Endothelial cell of umbilical vein (primary cell): ENCODE data around the gene TIMP1. TPM values are rescaled to one million over a fixed set of nuclear protein-coding genes. Genes with fewer than 3 reads are reported as not detected.
"Not testable (repeated sequence)": the region's sequence is repeated elsewhere in the genome, so short reads cannot be mapped to it uniquely, and the experiment has no call there.

Source experiments
- BruUV-seq: library from RNA; stranded (reverse); fragments of 400-500 nt; replicated peaks from 2 replicates; lab custom pipeline; 2021; lab: Mats Ljungman, UMichigan
- CTCF ChIA-PET: fragments of 300-600, 350-600 bp; sonication (Branson Sonifier 250); formaldehyde crosslinking; loops from one replicate; lab custom pipeline; 2021; ENCODE audit warnings: antibody characterized with exemption, inconsistent platforms; lab: Charles Lee
- POLR2A ChIA-PET: fragments of 300-600, 350-600 bp; sonication (Branson Sonifier 250); formaldehyde crosslinking; loops from one replicate; lab custom pipeline; 2021; ENCODE audit warnings: antibody characterized with exemption, inconsistent platforms; lab: Charles Lee
- DNase-seq: peaks from one replicate; pipeline ENCODE4 v3.0.0-alpha.2; 2011; ENCODE audit warnings: low read depth, low spot score
- FAIRE-seq: peaks from 2 replicates; lab custom pipeline; 2011; peaks lifted over from hg19 to GRCh38; lab: Jason Lieb, UNC
- H2AFZ ChIP-seq: 2 replicates; pipeline ENCODE4 v1.6.0; 2012; ENCODE audit warnings: low read depth, low read length, control low read depth, inconsistent platforms
- H3K27ac ChIP-seq: 2 replicates; pipeline ENCODE4 v1.5.1; 2011; ENCODE audit warnings: low read depth, mild to moderate bottlenecking, control low read depth, low read length, moderate library complexity; ENCODE audit not compliant: insufficient read depth
- H3K27me3 ChIP-seq, 2 experiments: 2 replicates each; pipeline versions ENCODE4 v1.6.0 to v1.6.1; 2011; ENCODE audit warnings: low read length in 2 of 2, mixed read lengths in 1 of 2; ENCODE audit not compliant: control insufficient read depth in 2 of 2, insufficient read depth in 2 of 2
- H3K36me3 ChIP-seq, 2 experiments: 2 replicates in 1 of 2; 3 replicates in 1 of 2; pipeline ENCODE4 v1.5.1; 2011; ENCODE audit warnings: low read length in 2 of 2, mild to moderate bottlenecking in 1 of 2, moderate library complexity in 1 of 2; ENCODE audit not compliant: control insufficient read depth in 2 of 2, insufficient read depth in 2 of 2; ENCODE audit errors: extremely low read depth in 1 of 2
- H3K4me1 ChIP-seq: 3 replicates; pipeline ENCODE4 v1.5.1; 2011; ENCODE audit warnings: mild to moderate bottlenecking, low read length; ENCODE audit not compliant: control insufficient read depth, insufficient read depth; ENCODE audit errors: extremely low read depth
- H3K4me2 ChIP-seq: 2 replicates; pipeline ENCODE4 v1.6.1; 2011; ENCODE audit warnings: low read length, control low read depth, mixed read lengths; ENCODE audit not compliant: insufficient read depth
- H3K4me3 ChIP-seq, 3 experiments: fragments of 200-600 bp in 1 of 3; sonication (generic), shearing (Covaris generic) in 1 of 3; replicated peaks in 1 of 3; 2 replicates each; pipeline ENCODE4 v1.5.1; 2011 to 2016; ENCODE audit warnings: control low read depth in 3 of 3, low read length in 3 of 3, mild to moderate bottlenecking in 2 of 3, inconsistent platforms in 1 of 3, low read depth in 1 of 3, moderate library complexity in 1 of 3; ENCODE audit not compliant: insufficient read depth in 1 of 3
- H3K79me2 ChIP-seq: 2 replicates; pipeline ENCODE4 v1.6.0; 2012; ENCODE audit warnings: low read length, inconsistent platforms; ENCODE audit not compliant: control insufficient read depth, insufficient read depth
- H3K9ac ChIP-seq: replicated peaks from 2 replicates; pipeline ENCODE3; 2011; ENCODE audit warnings: low read length, control low read depth; ENCODE audit not compliant: insufficient read depth; ENCODE audit errors: extremely low read depth
- H3K9me1 ChIP-seq: replicated peaks from 3 replicates; pipeline ENCODE4 v1.6.0; 2011; ENCODE audit warnings: mild to moderate bottlenecking, low read length; ENCODE audit not compliant: control insufficient read depth, insufficient read depth; ENCODE audit errors: extremely low read depth
- H3K9me3 ChIP-seq: replicated peaks from 2 replicates; pipeline ENCODE4 v1.5.1; 2012; ENCODE audit warnings: low read length, inconsistent platforms; ENCODE audit not compliant: control insufficient read depth, insufficient read depth
- H4K20me1 ChIP-seq: replicated peaks from 2 replicates; pipeline ENCODE3; 2011; ENCODE audit warnings: mild to moderate bottlenecking, low read length; ENCODE audit not compliant: control insufficient read depth, insufficient read depth; ENCODE audit errors: extremely low read depth
- EZH2 ChIP-seq: IDR thresholded peaks from 2 replicates; pipeline ENCODE4 v1.6.1; 2012; ENCODE audit warnings: borderline replicate concordance, low read depth, mild to moderate bottlenecking, moderate library complexity, low read length, inconsistent platforms; ENCODE audit not compliant: severe bottlenecking
- FOS ChIP-seq: IDR thresholded peaks from 2 replicates; pipeline ENCODE4 v1.6.1; 2011; ENCODE audit warnings: mild to moderate bottlenecking, low read length, moderate library complexity, borderline replicate concordance; ENCODE audit not compliant: insufficient read depth
- GATA2 ChIP-seq: IDR thresholded peaks from 2 replicates; pipeline ENCODE4 v1.7.0; 2011; ENCODE audit warnings: low read depth, mild to moderate bottlenecking, moderate library complexity, mixed read lengths, low read length; ENCODE audit not compliant: insufficient read length, insufficient read depth
- JUN ChIP-seq: IDR thresholded peaks from 2 replicates; pipeline ENCODE4 v1.6.1; 2011; ENCODE audit warnings: borderline replicate concordance, low read depth; ENCODE audit not compliant: insufficient read length, insufficient read depth
- MYC ChIP-seq: IDR thresholded peaks from one replicate; pipeline ENCODE4 v1.6.1; 2011; ENCODE audit warnings: mild to moderate bottlenecking, low read depth, low read length
- POLR2A ChIP-seq: IDR thresholded peaks from 2 replicates; pipeline ENCODE4 v1.6.1; 2012; ENCODE audit warnings: low read depth, mild to moderate bottlenecking, control low read depth, low read length
- POLR2AphosphoS5 ChIP-seq: IDR thresholded peaks from 2 replicates; pipeline ENCODE4 v1.6.1; 2012; ENCODE audit warnings: low read depth, mild to moderate bottlenecking, control low read depth, low read length, moderate library complexity; ENCODE audit not compliant: insufficient read depth
- dilution Hi-C: fragments of 300-500 bp; cut with MboI; formaldehyde crosslinking; loops from one replicate; pipeline ENCODE4 v1.15.0; 2019; ENCODE audit warnings: low sequenced_read_pairs; ENCODE audit not compliant: extremely low pct_ligation_motif_present
- intact Hi-C: fragments of 100-400 bp; cut with micrococcal nuclease; formaldehyde crosslinking; loops from one replicate; pipeline ENCODE4 v1.10.0; 2022
- polyA plus RNA-seq, 4 experiments: library from polyadenylated mRNA; depleted of rRNA in 3 of 4; stranded (reverse) in 3 of 4; unstranded in 1 of 4; fragments of >200 nt; gene quantifications; 2 replicates each; pipeline versions ENCODE4 v1.2.1 to v1.2.3, GENCODE V29; 2011 to 2012; ENCODE audit warnings: missing spikeins in 1 of 4
- total RNA-seq: library from RNA; stranded (reverse); gene quantifications from 2 replicates; pipeline ENCODE4 v1.2.3, GENCODE V29; 2021
- TF ChIP-seq, protein P1 (sequence below): IDR thresholded peaks from 2 replicates; pipeline ENCODE4 v1.6.1; 2011; ENCODE audit not compliant: insufficient read depth, insufficient read length
- TF ChIP-seq, protein P2 (sequence below), 2 donors: IDR thresholded peaks; 1 replicate in 1 of 2; 2 replicates in 1 of 2; pipeline ENCODE4 v1.5.1; 2011; ENCODE audit warnings: low read length in 2 of 2, mild to moderate bottlenecking in 2 of 2, moderate library complexity in 2 of 2, control low read depth in 1 of 2, inconsistent platforms in 1 of 2, low read depth in 1 of 2; ENCODE audit not compliant: insufficient read depth in 1 of 2; ENCODE audit errors: extremely low read depth in 1 of 2

Gene TIMP1
- total and polyA plus RNA-seq, 2 donors (not counting 3 experiments of a cell fraction or from before 2014, with no cell fraction given), result 124 to 277 TPM

DNA sequence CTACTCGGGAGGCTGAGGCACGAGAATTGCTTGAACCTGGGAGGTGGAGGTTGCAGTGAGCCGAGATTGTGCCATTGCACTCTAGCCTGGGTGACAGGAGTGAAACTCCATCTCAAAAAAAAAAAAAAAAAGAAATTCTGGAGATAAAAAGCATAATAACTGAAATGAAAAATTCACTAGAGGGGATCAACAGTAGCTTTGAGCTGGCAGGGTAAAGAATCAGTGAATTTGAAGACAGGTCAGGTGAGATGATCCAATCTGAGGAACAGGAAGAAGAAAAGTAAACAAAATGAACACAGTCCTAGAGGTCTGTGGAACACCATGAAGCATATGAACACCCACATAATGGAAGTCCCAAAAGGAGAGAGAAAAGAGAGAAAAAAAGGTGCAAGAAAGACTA lies 15.0 kb downstream of the TIMP1 start:
- no peak overlapping the region for H3K9ac ChIP-seq
- no TSS peak for BruUV-seq
- no peaks in the 10 kb centered on the region for H3K9me1 ChIP-seq
- FAIRE-seq (no peak), DNase-seq (no peak)
- intact Hi-C loops (no loop called here), dilution Hi-C loops (no loop called here)
- H3K27ac ChIP-seq, result no peak overlapping the region
- H3K27me3 ChIP-seq, result peaks cover 0 to 2% of the 10 kb centered on the region in 2 experiments
- no peaks in the 10 kb centered on the region for H3K9me3 ChIP-seq
- ChIA-PET POLR2A (no interaction called here), CTCF (interaction anchor here (0.7 kb wide), 1 partner anchor 44 kb away, joined by 3 read pairs; no protein-coding TSS in a partner anchor)
- no peaks in the 10 kb centered on the region for H4K20me1 ChIP-seq
- H3K4me1 ChIP-seq, result no peaks in the 10 kb centered on the region
- H3K4me3 ChIP-seq, result no peak overlapping the region
- no peak for TF ChIP-seq FOS
- TF ChIP-seq JUN, result no peak
- no peak for TF ChIP-seq POLR2AphosphoS5
- TF ChIP-seq, protein P1, sequence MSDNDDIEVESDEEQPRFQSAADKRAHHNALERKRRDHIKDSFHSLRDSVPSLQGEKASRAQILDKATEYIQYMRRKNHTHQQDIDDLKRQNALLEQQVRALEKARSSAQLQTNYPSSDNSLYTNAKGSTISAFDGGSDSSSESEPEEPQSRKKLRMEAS, result no peak
- TF ChIP-seq, protein P2, sequence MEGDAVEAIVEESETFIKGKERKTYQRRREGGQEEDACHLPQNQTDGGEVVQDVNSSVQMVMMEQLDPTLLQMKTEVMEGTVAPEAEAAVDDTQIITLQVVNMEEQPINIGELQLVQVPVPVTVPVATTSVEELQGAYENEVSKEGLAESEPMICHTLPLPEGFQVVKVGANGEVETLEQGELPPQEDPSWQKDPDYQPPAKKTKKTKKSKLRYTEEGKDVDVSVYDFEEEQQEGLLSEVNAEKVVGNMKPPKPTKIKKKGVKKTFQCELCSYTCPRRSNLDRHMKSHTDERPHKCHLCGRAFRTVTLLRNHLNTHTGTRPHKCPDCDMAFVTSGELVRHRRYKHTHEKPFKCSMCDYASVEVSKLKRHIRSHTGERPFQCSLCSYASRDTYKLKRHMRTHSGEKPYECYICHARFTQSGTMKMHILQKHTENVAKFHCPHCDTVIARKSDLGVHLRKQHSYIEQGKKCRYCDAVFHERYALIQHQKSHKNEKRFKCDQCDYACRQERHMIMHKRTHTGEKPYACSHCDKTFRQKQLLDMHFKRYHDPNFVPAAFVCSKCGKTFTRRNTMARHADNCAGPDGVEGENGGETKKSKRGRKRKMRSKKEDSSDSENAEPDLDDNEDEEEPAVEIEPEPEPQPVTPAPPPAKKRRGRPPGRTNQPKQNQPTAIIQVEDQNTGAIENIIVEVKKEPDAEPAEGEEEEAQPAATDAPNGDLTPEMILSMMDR (IDR thresholded peaks at IDR 0.05; ENCODE audit: extremely low read depth in 1 of 2, insufficient read depth in 1 of 2, low read depth in 1 of 2, low read length in 2 of 2), result no peak
- TF ChIP-seq GATA2, result no peak
- TF ChIP-seq MYC, result no peak
- TF ChIP-seq EZH2, result no peak
- TF ChIP-seq POLR2A, result no peak
- H3K4me2 ChIP-seq, result no peak overlapping the region
- H2AFZ ChIP-seq, result no peak overlapping the region
- no peaks in the 10 kb centered on the region for H3K79me2 ChIP-seq
- no peaks in the 10 kb centered on the region for H3K36me3 ChIP-seq

DNA sequence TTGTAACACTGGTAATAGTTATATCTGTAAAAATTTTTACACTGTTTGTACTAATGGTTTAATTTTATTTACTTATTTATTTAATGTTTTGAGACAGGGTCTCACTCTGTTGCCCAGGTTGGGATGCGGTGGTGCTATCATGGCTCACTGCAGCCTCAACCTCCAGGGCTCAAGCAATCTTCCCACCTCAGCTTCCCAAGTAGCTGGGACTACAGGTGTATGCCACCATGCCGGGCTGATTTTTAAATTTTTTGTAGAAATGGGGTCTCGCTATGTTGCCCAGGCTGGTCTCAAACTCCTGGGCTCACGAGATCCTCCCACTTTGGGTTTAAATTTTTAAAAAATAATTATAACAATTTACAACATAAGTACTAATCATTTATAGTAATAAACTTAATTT lies 20.9 kb downstream of the TIMP1 start:
- H2AFZ ChIP-seq, H3K27ac ChIP-seq, H3K4me2 ChIP-seq, H3K79me2 ChIP-seq, POLR2A ChIA-PET, DNase-seq, H3K9ac ChIP-seq, dilution Hi-C loops, BruUV-seq, H3K4me1 ChIP-seq, H3K4me3 ChIP-seq, H3K27me3 ChIP-seq, CTCF ChIA-PET, H3K9me1 ChIP-seq, H3K9me3 ChIP-seq, H3K36me3 ChIP-seq, intact Hi-C loops, H4K20me1 ChIP-seq, FAIRE-seq: not testable (repeated sequence)
